Smooth muscle cell (in vitro differentiated cells): ENCODE data around the gene CTU1. TPM values are rescaled to one million over a fixed set of nuclear protein-coding genes. Genes with fewer than 3 reads are reported as not detected.

Experiments
- DNase-seq: peaks from one replicate; lab custom pipeline; 2025; ENCODE audit not compliant: unreplicated experiment; lab: John Stamatoyannopoulos, UW
- H2AFZ ChIP-seq: fragments of 200-600 bp; sonication (generic); 2 replicates; pipeline ENCODE4 v1.6.0; 2016; ENCODE audit warnings: antibody characterized with exemption, low read depth, mild to moderate bottlenecking
- H3F3A ChIP-seq: fragments of 200-600 bp; sonication (generic); 2 replicates; pipeline ENCODE4 v1.6.0; 2017; ENCODE audit warnings: antibody characterized with exemption, low read depth
- H3K27ac ChIP-seq: fragments of 200-600 bp; sonication (generic); 2 replicates; pipeline ENCODE4 v1.5.1; 2016; ENCODE audit warnings: low read depth, mild to moderate bottlenecking
- H3K27me3 ChIP-seq: fragments of 200-600 bp; sonication (generic); 2 replicates; pipeline ENCODE4 v1.6.1; 2016; ENCODE audit warnings: low read depth, mild to moderate bottlenecking
- H3K36me3 ChIP-seq: fragments of 200-600 bp; sonication (generic); 2 replicates; pipeline ENCODE4 v1.5.1; 2016; ENCODE audit warnings: low read depth
- H3K4me1 ChIP-seq: fragments of 200-600 bp; sonication (generic); 2 replicates; pipeline ENCODE4 v1.5.1; 2016; ENCODE audit warnings: low read depth
- H3K4me2 ChIP-seq: fragments of 200-600 bp; sonication (generic); 2 replicates; pipeline ENCODE4 v1.6.0; 2016; ENCODE audit warnings: mild to moderate bottlenecking
- H3K4me3 ChIP-seq: fragments of 200-600 bp; sonication (generic); 2 replicates; pipeline ENCODE4 v1.5.1; 2016; ENCODE audit warnings: mild to moderate bottlenecking
- H3K79me2 ChIP-seq: fragments of 200-600 bp; sonication (generic); 2 replicates; pipeline ENCODE4 v1.6.0; 2016; ENCODE audit warnings: low read depth, mild to moderate bottlenecking
- H3K9ac ChIP-seq: fragments of 200-600 bp; sonication (generic); 2 replicates; pipeline ENCODE4 v1.6.0; 2016; ENCODE audit warnings: low read depth
- H3K9me3 ChIP-seq: fragments of 200-600 bp; sonication (generic); replicated peaks from 2 replicates; pipeline ENCODE4 v1.5.1; 2016; ENCODE audit warnings: low read depth
- H4K20me1 ChIP-seq: fragments of 200-600 bp; sonication (generic); 2 replicates; pipeline ENCODE4 v1.6.0; 2016; ENCODE audit warnings: low read depth
- CTCF ChIP-seq: fragments of 200-600 bp; sonication (generic); IDR thresholded peaks from 2 replicates; pipeline ENCODE4 v1.5.1; 2017; ENCODE audit warnings: borderline replicate concordance, mild to moderate bottlenecking, antibody characterized with exemption; ENCODE audit not compliant: insufficient read depth, poor library complexity, severe bottlenecking
- WGBS: methylation state at CpG from one replicate; pipeline ENCODE4 v1.1.7; 2016; ENCODE audit warnings: low lambda C conversion rate; 5-methylcytosine and 5-hydroxymethylcytosine counted together
- polyA plus RNA-seq: library from polyadenylated mRNA; unstranded; fragments of >200 nt; fragmentation: Nextera tagmentation; extraction: Ambion mirVana; gene quantifications from 2 replicates; pipeline ENCODE4 v1.2.1, GENCODE V29; 2016
- total RNA-seq: library from RNA; depleted of rRNA; stranded (reverse); fragments of >200 nt; gene quantifications from 2 replicates; pipeline ENCODE4 v1.2.3, GENCODE V29; 2014

CTU1 gene
- total and polyA plus RNA-seq, 2 experiments from 2014 or later: 4.7 to 9.8 TPM

- no peak overlapping the region for H2AFZ ChIP-seq
- H3K79me2 ChIP-seq: no peaks in the 10 kb centered on the region
- no peak overlapping the region for H3K4me3 ChIP-seq
- H3K9ac ChIP-seq: no peak overlapping the region
- no peak overlapping the region for H3K27ac ChIP-seq
- H3K27me3 ChIP-seq: no peaks in the 10 kb centered on the region
- no peaks in the 10 kb centered on the region for H3K4me1 ChIP-seq
- no peak for TF ChIP-seq CTCF
- H3K36me3 ChIP-seq: no peaks in the 10 kb centered on the region
- peak overlapping the region; percentile 64 for H3K4me2 ChIP-seq
- no peaks in the 10 kb centered on the region for H3K9me3 ChIP-seq
- no peak for DNase-seq
- no peaks in the 10 kb centered on the region for H3F3A ChIP-seq
- 45% methylated on average over 4 of the region's 4 CpGs for WGBS
- no peaks in the 10 kb centered on the region for H4K20me1 ChIP-seq
Observed at GRCh38 chr19:51127755-51128154, 19.5 kb upstream of the CTU1 start.

- WGBS: 77% methylated on average over 6 of the region's 6 CpGs
- Histone ChIP-seq H3K79me2 (no peaks in the 10 kb centered on the region), H3K9me3 (no peaks in the 10 kb centered on the region), H3K9ac (no peak overlapping the region), H4K20me1 (no peaks in the 10 kb centered on the region), H3K4me3 (no peak overlapping the region), H3F3A (no peaks in the 10 kb centered on the region), H3K27ac (no peak overlapping the region), H3K27me3 (no peaks in the 10 kb centered on the region), H3K4me2 (no peak overlapping the region), H2AFZ (no peak overlapping the region), H3K36me3 (no peaks in the 10 kb centered on the region), H3K4me1 (no peaks in the 10 kb centered on the region)
- no peak for TF ChIP-seq CTCF
- no peak for DNase-seq
Observed at GRCh38 chr19:51127032-51127431, 18.8 kb upstream of the CTU1 start.

- no peak overlapping the region for H3K4me3 ChIP-seq
- no peak overlapping the region for H3K4me2 ChIP-seq
- no peak for TF ChIP-seq CTCF
- no peaks in the 10 kb centered on the region for H3F3A ChIP-seq
- no peak for DNase-seq
- H3K9me3 ChIP-seq: no peaks in the 10 kb centered on the region
- WGBS: 94% methylated on average over 16 of the region's 16 CpGs
- no peaks in the 10 kb centered on the region for H3K4me1 ChIP-seq
- H2AFZ ChIP-seq: no peak overlapping the region
- no peaks in the 10 kb centered on the region for H3K36me3 ChIP-seq
- no peaks in the 10 kb centered on the region for H3K79me2 ChIP-seq
- H3K27ac ChIP-seq: no peak overlapping the region
- H4K20me1 ChIP-seq: no peaks in the 10 kb centered on the region
- H3K27me3 ChIP-seq: no peaks in the 10 kb centered on the region
- no peak overlapping the region for H3K9ac ChIP-seq
Observed at GRCh38 chr19:51125421-51126075, 17.3 kb upstream of the CTU1 start.

- Histone ChIP-seq H3K9me3 (no peaks in the 10 kb centered on the region), H3K4me3 (no peak within 1 kb of the TSS), H2AFZ (no peak within 1 kb of the TSS), H3K4me1 (no peaks in the 10 kb centered on the region), H3K79me2 (no peaks in the 10 kb centered on the region), H3K36me3 (no peaks in the 10 kb centered on the region), H3F3A (no peaks in the 10 kb centered on the region), H3K9ac (no peak within 1 kb of the TSS), H3K4me2 (no peak within 1 kb of the TSS), H4K20me1 (no peaks in the 10 kb centered on the region), H3K27me3 (no peaks in the 10 kb centered on the region), H3K27ac (no peak within 1 kb of the TSS)
- no peak for DNase-seq
- TF ChIP-seq CTCF: no peak
- 78% methylated on average over 12 of the region's 14 CpGs for WGBS
Observed at GRCh38 chr19:51124729-51125128, 16.5 kb upstream of the CTU1 start, which contains the start of gene SIGLEC9. Gene SIGLEC9, plus strand, starts transcription at chr19:51124906. Its CDS starts 69 bp downstream, at chr19:51124975.
